GM21786 (cell line): ENCODE results near the gene ZNF583.

Experiments
- ATAC-seq: cut with Tn5 transposase; IDR thresholded peaks from one replicate; pipeline ENCODE4 v1.9.1; 2021; ENCODE audit not compliant: unreplicated experiment

The ZNF583 gene

DNA sequence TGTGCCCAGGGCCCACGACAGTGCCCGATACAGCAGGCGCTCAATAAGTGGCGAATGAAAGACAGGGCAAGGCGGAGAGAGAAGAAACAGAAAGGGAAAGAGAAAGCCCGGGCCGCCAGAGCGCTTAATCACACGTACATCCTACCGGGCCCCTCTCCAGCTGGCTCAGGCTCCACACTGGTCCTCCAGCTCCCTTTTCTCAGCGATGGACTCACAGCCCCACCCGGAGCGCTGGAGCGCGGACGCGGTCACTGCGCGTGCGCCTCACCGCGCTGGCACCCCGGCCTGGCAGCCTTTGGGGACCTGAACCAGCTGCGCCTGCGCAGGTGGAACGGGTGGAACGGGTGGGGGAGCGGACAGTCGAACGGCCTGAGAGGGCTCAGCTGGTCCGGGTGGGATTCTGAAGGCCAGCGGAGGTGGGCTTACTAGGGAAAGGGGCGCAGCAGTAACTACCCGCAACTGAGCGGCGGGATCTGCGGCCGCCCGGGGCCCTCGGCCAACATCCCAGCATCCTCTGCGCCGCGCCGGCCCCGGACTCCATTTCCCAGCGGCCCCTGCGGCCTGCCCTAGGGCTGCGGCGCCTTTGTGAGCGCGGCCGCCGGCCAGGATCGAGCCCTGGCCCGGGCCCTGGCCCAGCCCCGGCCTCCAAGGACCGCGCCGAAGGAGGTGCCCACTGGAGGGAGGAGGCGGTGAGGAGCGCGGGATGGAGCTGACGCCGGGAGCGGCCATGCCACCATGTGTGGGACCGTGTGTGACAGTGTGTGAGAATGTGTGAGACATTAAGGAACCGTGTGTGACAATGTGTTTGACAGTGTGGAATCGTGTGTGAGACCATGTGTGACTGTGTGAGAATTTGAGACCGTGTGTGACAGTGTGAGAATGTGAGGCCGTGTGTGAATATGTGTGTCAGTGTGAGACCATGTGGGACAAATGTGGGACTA lies at the start of gene ZNF583:
TSS of gene ZNF583 (plus strand) at position 569 of the 941 bp plus-strand sequence. CDS start 2,783 bp downstream, outside the sequence.
- peak; percentile 80 for ATAC-seq

- ATAC-seq, result no peak
Measured at GRCh38 chr19:56355517-56355916, 48.6 kb upstream of the ZNF583 start.

DNA sequence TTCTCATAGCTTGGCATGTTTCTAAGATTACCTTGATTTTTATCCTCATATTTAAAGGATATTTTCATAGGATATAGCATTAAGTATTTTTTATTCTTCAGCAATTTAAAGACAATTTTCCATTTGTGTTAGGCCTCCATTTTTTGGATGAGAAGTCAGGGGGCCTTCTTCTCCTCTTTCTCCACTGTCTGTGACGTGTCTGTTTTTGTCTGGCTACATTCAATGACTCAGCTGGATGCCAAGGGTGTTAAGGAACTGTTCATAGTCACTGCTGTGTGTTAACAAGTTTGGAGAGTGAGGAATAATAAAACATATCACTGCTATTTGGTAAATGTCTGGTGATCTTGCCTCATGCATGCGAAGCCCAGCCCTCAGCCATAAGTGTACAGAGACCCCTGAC lies 47.2 kb upstream of the ZNF583 start:
- ATAC-seq, result no peak

DNA sequence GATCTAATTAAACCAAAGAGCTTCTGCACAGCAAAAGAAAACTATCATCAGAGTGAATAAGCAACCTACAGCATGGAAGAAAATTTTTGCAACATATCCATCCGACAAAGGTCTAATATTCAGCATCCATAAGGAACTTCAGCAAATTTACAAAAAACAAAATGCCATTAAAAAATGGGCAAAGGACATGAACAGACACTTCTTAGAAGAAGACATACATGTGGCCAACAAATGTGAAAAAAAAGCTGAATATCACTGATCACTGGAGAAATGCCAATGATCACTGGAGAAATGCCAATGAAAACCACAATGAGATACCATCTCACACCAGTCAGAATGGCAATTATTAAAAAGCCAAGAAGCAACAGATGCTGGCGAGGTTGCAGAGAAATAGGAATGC lies 43.3 kb upstream of the ZNF583 start:
- ATAC-seq, result no peak

GRCh38 chr19:56367829-56368711 lies 36.1 kb upstream of the ZNF583 start:
- peak; percentile 77 for ATAC-seq

GRCh38 chr19:56369886-56370676 lies 34.1 kb upstream of the ZNF583 start:
- no peak for ATAC-seq

DNA sequence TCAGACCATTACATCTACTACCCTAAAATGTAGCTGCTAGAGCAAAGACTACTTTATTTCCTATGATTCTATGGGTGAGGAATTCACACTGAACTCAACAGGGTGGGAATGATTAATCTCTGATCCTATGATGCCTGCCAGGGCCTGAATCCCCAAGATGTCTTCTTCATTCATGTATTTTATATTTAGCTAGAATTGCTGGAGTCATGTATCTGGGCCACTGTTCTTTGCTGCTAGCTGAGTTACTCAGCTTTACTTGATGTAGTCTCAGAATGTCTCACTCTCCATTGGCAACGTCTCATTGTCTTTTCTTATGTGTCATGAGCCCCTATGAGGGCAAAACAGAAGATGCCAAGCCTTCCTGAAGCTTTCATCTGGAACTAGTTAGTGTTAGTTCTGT lies 31.9 kb upstream of the ZNF583 start:
- ATAC-seq, result no peak

DNA sequence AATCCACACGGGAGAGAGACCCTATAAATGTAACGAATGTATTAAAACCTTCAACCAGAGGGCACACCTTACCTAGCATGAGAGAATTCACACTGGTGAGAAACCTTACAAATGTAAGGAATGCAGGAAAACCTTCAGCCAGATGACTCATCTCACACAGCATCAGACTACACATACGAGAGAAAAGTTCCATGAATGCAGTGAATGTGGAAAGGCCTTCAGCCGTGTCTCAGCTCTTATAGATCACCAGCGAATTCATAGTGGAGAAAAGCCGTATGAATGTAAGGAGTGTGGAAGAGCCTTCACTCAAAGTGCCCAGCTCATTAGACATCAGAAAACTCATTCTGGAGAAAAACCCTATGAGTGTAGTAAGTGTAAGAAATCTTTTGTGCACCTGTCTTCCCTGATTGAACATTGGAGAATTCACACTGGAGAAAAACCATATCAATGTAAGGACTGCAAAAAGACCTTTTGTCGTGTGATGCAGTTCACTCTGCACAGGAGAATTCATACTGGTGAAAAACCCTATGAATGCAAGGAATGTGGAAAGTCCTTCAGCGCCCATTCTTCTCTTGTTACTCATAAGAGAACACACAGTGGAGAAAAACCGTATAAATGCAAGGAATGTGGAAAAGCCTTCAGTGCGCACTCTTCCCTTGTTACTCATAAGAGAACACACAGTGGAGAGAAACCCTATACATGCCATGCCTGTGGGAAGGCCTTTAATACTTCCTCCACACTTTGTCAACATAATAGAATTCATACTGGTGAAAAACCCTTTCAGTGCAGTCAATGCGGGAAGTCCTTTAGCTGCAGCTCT lies 26.8 kb upstream of the ZNF583 start:
- ATAC-seq, result no peak

DNA sequence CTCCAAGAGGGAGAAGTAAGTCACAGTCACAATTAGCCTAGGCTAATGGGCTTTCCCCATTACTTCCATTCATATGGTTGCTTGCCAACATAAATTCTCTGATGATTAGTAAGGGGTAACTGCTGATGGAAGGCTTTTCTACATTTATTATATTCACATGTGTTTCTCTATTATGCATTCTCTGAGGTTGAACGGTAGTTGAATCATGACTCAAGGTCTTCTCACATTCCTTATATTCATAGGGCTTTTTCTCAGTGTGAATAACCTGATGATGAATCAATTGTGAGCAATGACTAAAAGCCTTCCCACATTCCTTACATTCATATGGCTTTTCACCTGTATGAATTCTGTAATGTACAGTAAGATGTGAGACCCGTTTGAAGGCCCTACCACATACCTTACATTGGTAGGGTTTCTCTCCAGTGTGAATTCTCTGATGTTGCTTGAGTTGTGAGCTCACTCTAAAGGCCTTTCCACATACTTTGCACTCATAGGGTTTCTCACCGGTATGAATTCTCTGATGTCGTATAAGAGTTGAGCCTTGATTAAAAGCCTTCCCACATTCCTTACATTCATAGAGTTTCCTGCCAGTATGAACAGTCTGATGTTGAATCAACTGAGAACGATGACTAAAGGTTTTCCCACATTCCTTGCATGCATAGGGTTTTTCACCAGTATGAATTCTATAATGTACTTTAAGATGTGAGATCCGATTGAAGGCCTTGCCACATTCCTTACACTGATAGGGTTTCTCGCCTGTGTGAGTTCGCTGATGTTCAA lies 20.1 kb upstream of the ZNF583 start:
- no peak for ATAC-seq

DNA sequence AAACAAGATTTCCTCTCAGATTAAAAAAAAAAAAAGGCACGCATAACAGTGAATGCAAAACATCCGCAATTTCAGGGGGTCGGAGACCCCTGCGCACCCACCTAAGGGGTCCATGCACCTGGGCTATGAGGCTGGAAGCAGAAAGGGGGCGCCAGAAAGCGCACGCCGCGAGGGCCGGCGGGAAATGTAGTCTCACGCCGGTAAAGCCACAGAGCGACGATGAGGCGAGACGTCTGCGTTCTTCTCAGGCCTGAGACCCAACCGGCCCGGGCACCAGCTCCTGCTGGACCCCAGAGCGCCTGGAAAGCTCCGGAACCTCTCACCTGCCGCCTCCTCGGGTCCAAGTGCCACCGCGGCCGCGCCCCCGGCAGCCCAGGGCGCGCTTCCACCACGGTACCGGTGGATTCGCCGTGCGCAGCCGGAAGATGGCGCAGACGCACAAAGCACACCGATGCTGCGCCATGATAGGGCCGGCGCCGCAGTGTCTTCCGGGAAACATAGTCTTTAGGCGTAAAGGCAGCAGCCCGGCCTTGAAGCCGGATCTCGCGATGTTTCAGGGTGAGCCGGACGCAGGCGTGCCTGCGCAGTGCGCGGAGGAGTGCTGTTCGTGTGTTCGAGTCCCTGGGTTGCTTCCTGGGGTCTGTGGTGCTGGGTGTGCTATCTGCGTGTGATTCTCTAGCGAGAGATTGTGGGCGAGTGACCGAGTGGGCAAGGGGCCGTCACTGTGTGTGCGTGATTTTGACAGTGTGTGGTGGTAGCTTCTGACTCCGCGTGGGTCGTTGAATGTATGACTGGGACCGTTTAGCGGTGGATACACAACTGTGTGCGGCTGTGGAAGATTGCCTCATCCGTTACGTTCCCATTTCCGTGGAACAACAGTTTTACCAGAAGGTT lies 10.8 kb upstream of the ZNF583 start, which contains the start of gene ZNF582:
TSS of gene ZNF582 (minus strand) at position 416 of the 894 bp plus-strand sequence. CDS start 1,782 bp downstream, outside the sequence.
- peak; percentile 95 for ATAC-seq

DNA sequence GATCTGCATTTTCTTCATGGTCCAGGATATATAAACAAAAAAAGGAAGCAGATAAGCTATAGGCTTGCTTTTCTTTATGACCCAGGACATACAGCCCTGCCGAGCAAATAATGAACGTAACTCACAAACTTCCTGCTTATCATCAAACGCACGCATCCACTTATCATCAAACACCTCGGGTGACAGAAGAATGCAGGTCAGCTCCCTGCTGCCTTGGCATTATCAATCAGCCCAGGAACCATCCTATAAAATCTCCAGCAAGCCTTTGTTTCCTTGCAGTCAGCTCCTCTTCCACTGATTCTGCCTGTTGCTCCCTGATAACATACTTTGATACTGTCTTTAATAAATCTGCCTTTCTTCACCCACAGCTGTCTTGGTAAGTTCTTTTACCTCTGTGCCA lies 5.3 kb upstream of the ZNF583 start:
- no peak for ATAC-seq

DNA sequence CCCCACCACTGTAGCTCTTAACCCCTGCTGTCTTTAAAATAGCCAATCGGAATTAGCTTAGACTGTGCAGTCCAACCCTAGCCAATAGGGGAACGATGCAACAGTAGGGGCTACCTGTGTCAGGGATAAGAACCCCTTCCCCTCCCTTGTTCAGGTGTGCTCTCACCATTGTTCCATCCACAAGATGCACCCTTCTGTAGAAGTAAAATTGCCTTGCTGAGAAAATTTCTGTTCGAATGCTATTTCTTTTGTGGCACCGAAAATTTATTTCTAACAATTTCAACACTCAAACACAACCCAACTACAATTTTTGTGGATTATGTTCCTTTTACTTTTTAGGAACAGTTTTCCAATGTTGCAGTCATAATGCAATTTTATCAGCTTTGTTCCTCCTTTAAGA lies 3.6 kb upstream of the ZNF583 start:
- ATAC-seq, result no peak

DNA sequence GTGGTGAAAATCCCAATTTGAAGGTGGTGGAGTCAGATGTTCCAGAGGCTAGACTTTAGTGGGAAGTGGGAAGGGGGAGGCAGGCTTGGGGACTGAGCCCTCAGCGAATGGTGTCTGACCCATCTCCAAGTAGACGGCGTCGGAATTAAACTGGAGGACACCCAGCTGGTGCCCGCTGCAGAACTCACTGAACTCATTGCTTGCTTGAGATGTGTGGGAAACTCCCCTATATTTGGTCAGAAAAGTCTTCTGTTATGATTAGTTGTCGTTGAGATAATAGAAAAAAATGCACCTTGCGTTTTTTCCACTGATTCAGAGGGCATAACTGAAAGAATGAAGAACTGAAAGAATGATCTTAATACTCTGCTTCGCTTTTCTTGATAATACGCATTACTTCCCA lies 871 bp upstream of the ZNF583 start:
- peak; percentile 25 for ATAC-seq

- no peak for ATAC-seq
Measured at GRCh38 chr19:56404705-56405056, 549 bp downstream of the ZNF583 start.

- ATAC-seq, result no peak
Measured at GRCh38 chr19:56405062-56405461, 930 bp downstream of the ZNF583 start.

DNA sequence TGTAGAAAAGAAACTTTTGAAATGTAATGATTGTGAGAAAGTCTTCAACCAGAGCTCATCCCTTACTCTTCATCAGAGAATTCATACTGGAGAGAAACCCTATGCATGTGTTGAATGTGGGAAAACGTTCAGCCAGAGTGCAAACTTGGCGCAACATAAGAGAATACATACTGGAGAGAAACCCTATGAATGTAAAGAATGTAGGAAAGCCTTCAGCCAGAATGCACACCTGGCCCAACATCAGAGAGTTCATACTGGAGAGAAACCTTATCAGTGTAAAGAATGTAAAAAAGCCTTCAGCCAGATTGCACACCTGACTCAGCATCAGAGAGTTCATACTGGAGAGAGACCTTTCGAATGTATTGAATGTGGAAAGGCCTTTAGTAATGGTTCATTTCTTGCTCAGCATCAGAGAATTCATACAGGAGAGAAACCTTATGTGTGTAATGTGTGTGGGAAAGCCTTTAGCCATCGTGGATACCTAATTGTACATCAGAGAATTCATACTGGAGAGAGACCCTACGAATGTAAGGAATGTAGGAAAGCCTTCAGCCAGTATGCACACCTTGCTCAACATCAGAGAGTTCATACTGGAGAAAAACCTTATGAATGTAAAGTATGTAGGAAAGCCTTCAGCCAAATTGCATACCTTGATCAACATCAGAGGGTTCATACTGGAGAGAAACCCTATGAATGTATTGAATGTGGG lies 19.3 kb downstream of the ZNF583 start:
- ATAC-seq, result no peak

DNA sequence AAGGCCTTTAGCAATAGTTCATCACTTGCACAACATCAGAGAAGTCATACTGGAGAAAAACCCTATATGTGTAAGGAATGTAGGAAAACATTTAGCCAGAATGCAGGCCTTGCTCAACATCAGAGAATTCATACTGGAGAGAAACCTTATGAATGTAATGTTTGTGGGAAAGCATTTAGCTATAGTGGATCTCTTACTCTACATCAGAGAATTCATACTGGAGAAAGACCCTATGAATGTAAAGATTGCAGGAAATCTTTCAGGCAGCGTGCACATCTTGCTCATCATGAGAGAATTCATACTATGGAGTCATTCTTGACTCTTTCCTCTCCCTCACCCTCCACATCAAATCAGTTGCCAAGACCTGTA lies 19.8 kb downstream of the ZNF583 start:
- no peak for ATAC-seq
